HCT116 (cell line): ENCODE results near the gene PCNX1. TPM values are rescaled to one million over a fixed set of nuclear protein-coding genes. Genes with fewer than 3 reads are reported as not detected.

ENCODE experiments used
- ATAC-seq: fragments of 200-7000 bp; cut with Tn5 transposase; 2 replicates; pipeline ENCODE4 v1.9.1; 2020; ENCODE audit warnings: mild to moderate bottlenecking, moderate library complexity
- BruUV-seq: library from RNA; stranded (reverse); fragments of 400-500 nt; replicated peaks from 2 replicates; lab custom pipeline; 2021; lab: Mats Ljungman, UMichigan
- CTCF ChIA-PET: fragments of 300-600 bp; sonication (Branson Sonifier 250); formaldehyde crosslinking; loops from one replicate; lab custom pipeline; 2021; ENCODE audit warnings: antibody characterized with exemption; lab: Charles Lee
- POLR2A ChIA-PET: fragments of 300-600, 350-600 bp; sonication (Branson Sonifier 250); formaldehyde crosslinking; loops from one replicate; lab custom pipeline; 2021; ENCODE audit warnings: antibody characterized with exemption; lab: Charles Lee
- RAD21 ChIA-PET, 2 experiments: fragments of 300-600 bp; sonication (Branson Sonifier 250); formaldehyde crosslinking; loops; one replicate each; lab custom pipeline; 2023; ENCODE audit warnings: low total read pairs in 2 of 2; ENCODE audit not compliant: uncharacterized antibody in 2 of 2, unreplicated experiment in 2 of 2, low non-redundant PET in 1 of 2; lab: Charles Lee
- DNase-seq: peaks from one replicate; pipeline ENCODE4 v3.0.0-alpha.2; 2010; ENCODE audit warnings: low read depth, low spot score
- H2AFZ ChIP-seq: fragments of 200-600 bp; shearing (Covaris generic), sonication (generic); 2 replicates; pipeline ENCODE4 v1.6.1; 2017; ENCODE audit warnings: low read depth, mixed run types, mixed read lengths, antibody characterized with exemption, low read length; ENCODE audit not compliant: poor library complexity, severe bottlenecking
- H3K27ac ChIP-seq: 2 replicates; pipeline ENCODE4 v1.5.1; 2012; ENCODE audit warnings: low read depth, low read length
- H3K27me3 ChIP-seq: fragments of 200-600 bp; sonication (generic); 2 replicates; pipeline ENCODE4 v1.6.1; 2016; ENCODE audit warnings: mixed run types, low read length, mixed read lengths; ENCODE audit not compliant: insufficient read depth
- H3K36me3 ChIP-seq, 2 experiments: fragments of 200-500 bp in 1 of 2; fragments of 200-600 bp in 1 of 2; sonication (Bioruptor generic) in 1 of 2; sonication (generic) in 1 of 2; 2 replicates each; pipeline versions ENCODE4 v1.5.1 to v1.6.1; 2014 to 2016; ENCODE audit warnings: low read length in 2 of 2, inconsistent platforms in 1 of 2, mixed read lengths in 1 of 2, mixed run types in 1 of 2; ENCODE audit not compliant: insufficient read depth in 2 of 2, control insufficient read depth in 1 of 2
- H3K4me1 ChIP-seq, 2 experiments: fragments of 200-600 bp in 1 of 2; sonication (generic) in 1 of 2; 2 replicates each; pipeline versions ENCODE4 v1.5.1 to v1.6.1; 2012 to 2017; ENCODE audit warnings: low read length in 2 of 2, inconsistent platforms in 1 of 2, mild to moderate bottlenecking in 1 of 2, mixed read lengths in 1 of 2, mixed run types in 1 of 2, moderate library complexity in 1 of 2; ENCODE audit not compliant: insufficient read depth in 2 of 2, control insufficient read depth in 1 of 2
- H3K4me2 ChIP-seq: fragments of 200-600 bp; sonication (generic); 2 replicates; pipeline ENCODE4 v1.6.1; 2017; ENCODE audit warnings: mixed run types, low read length, mixed read lengths
- H3K4me3 ChIP-seq, 2 experiments: fragments of 200-600 bp in 1 of 2; sonication (generic) in 1 of 2; replicated peaks in 1 of 2; 2 replicates each; pipeline ENCODE4 v1.5.1; 2011 to 2016; ENCODE audit warnings: low read length in 2 of 2, control low read depth in 1 of 2, low read depth in 1 of 2, mild to moderate bottlenecking in 1 of 2, mixed read lengths in 1 of 2, mixed run types in 1 of 2
- H3K79me2 ChIP-seq: fragments of 200-600 bp; sonication (generic); 2 replicates; pipeline ENCODE4 v1.6.1; 2017; ENCODE audit warnings: mild to moderate bottlenecking, mixed run types, low read length, moderate library complexity, mixed read lengths; ENCODE audit not compliant: insufficient read depth
- H3K9ac ChIP-seq: fragments of 200-600 bp; sonication (generic); 2 replicates; pipeline ENCODE4 v1.6.1; 2016; ENCODE audit warnings: low read length, mixed read lengths
- H3K9me2 ChIP-seq: fragments of 200-600 bp; sonication (generic), shearing (Covaris generic); 2 replicates; pipeline ENCODE4 v1.6.1; 2017; ENCODE audit warnings: mixed run types, mild to moderate bottlenecking, moderate library complexity; ENCODE audit not compliant: insufficient read depth
- H3K9me3 ChIP-seq, 2 experiments: fragments of 200-500 bp in 1 of 2; fragments of 200-600 bp in 1 of 2; sonication (Bioruptor generic) in 1 of 2; sonication (generic) in 1 of 2; 2 replicates each; pipeline ENCODE4 v1.6.1; 2014 to 2017; ENCODE audit warnings: low read length in 2 of 2, mixed read lengths in 2 of 2, inconsistent platforms in 1 of 2, low read depth in 1 of 2, mild to moderate bottlenecking in 1 of 2, mixed run types in 1 of 2, moderate library complexity in 1 of 2; ENCODE audit not compliant: control insufficient read depth in 1 of 2, insufficient read depth in 1 of 2
- H4K20me1 ChIP-seq: fragments of 200-600 bp; sonication (generic), shearing (Covaris generic); 2 replicates; pipeline ENCODE4 v1.6.1; 2017; ENCODE audit warnings: mixed run types, mild to moderate bottlenecking, moderate library complexity; ENCODE audit not compliant: insufficient read depth
- ATF3 ChIP-seq: IDR thresholded peaks from 2 replicates; pipeline ENCODE4 v1.6.1; 2012
- CBX3 ChIP-seq: IDR thresholded peaks from 2 replicates; pipeline ENCODE4 v1.6.1; 2012; ENCODE audit warnings: low read depth
- CEBPB ChIP-seq: IDR thresholded peaks from 2 replicates; pipeline ENCODE4 v1.6.1; 2012; ENCODE audit warnings: low read depth
- EGR1 ChIP-seq: IDR thresholded peaks from 2 replicates; pipeline ENCODE4 v1.6.1; 2012; ENCODE audit warnings: low read depth
- FOSL1 ChIP-seq: IDR thresholded peaks from 2 replicates; pipeline ENCODE4 v1.6.1; 2012; ENCODE audit warnings: low read depth
- JUND ChIP-seq: IDR thresholded peaks from 2 replicates; pipeline ENCODE4 v1.6.1; 2012
- MAX ChIP-seq: IDR thresholded peaks from 2 replicates; pipeline ENCODE4 v1.6.1; 2012
- POLR2A ChIP-seq: IDR thresholded peaks from 2 replicates; pipeline ENCODE4 v1.7.0; 2011; ENCODE audit warnings: borderline replicate concordance; ENCODE audit not compliant: insufficient read depth, insufficient read length; ENCODE audit errors: extremely low read depth
- RAD21 ChIP-seq: IDR thresholded peaks from 2 replicates; pipeline ENCODE4 v1.6.1; 2012; ENCODE audit warnings: low read depth, mild to moderate bottlenecking
- SIN3A ChIP-seq: IDR thresholded peaks from 2 replicates; pipeline ENCODE4 v1.6.1; 2012; ENCODE audit warnings: low read depth
- SP1 ChIP-seq: IDR thresholded peaks from 2 replicates; pipeline ENCODE4 v1.6.1; 2012; ENCODE audit warnings: low read depth
- TCF7L2 ChIP-seq: IDR thresholded peaks from 2 replicates; pipeline ENCODE4 v1.7.0; 2011; ENCODE audit warnings: borderline replicate concordance, inconsistent platforms; ENCODE audit not compliant: insufficient read depth, insufficient read length; ENCODE audit errors: extremely low read depth
- YY1 ChIP-seq: IDR thresholded peaks from 2 replicates; pipeline ENCODE4 v1.6.1; 2011; ENCODE audit warnings: low read length, low read depth, moderate library complexity, mild to moderate bottlenecking; ENCODE audit not compliant: insufficient replicate concordance; ENCODE audit errors: extremely low read depth
- ZBTB33 ChIP-seq: IDR thresholded peaks from 2 replicates; pipeline ENCODE4 v1.6.1; 2011; ENCODE audit warnings: mild to moderate bottlenecking, low read length, moderate library complexity; ENCODE audit not compliant: insufficient replicate concordance; ENCODE audit errors: extremely low read depth
- ZFX ChIP-seq: fragments of 450-650 bp; IDR thresholded peaks from 2 replicates; pipeline ENCODE4 v1.6.1; 2017
- ZNF274 ChIP-seq: fragments of 200-500 bp; sonication (Bioruptor generic); IDR thresholded peaks from 2 replicates; pipeline ENCODE4 v1.6.1; 2014; ENCODE audit warnings: mild to moderate bottlenecking, low read depth, low read length, inconsistent platforms
- intact Hi-C: fragments of 100-400 bp; cut with micrococcal nuclease; formaldehyde crosslinking; loops from 2 replicates; pipeline ENCODE4 v1.10.0; 2022
- total RNA-seq: library from RNA; stranded (reverse); gene quantifications from one replicate; pipeline ENCODE4 v1.2.1, GENCODE V29; 2021; ENCODE audit not compliant: unreplicated experiment
- TF ChIP-seq, protein P1 (sequence below): IDR thresholded peaks from 2 replicates; pipeline ENCODE4 v1.6.1; 2012; ENCODE audit warnings: low read depth

PCNX1 gene
- total RNA-seq, 1 experiment from 2014 or later = 52.2 TPM

- Histone ChIP-seq H3K79me2 (no peaks in the 10 kb centered on the region), H3K4me1 (no peaks in the 10 kb centered on the region), H3K9me3 (no peaks in the 10 kb centered on the region; a peak in 1 of 4 replicates), H3K9me2 (no peaks in the 10 kb centered on the region), H4K20me1 (no peaks in the 10 kb centered on the region), H3K9ac (no peak overlapping the region), H3K27me3 (no peaks in the 10 kb centered on the region), H3K27ac (no peak overlapping the region), H3K36me3 (no peaks in the 10 kb centered on the region), H2AFZ (no peak overlapping the region), H3K4me3 (no peak overlapping the region), H3K4me2 (no peak overlapping the region)
- ATAC-seq (no peak), DNase-seq (no peak)
- ChIA-PET POLR2A (interaction anchor here (1.3 kb wide), 1 partner anchor 12 kb away, joined by 3 read pairs; the partner anchor contains the start of gene PCNX1), RAD21 (no interaction called here), CTCF (no interaction called here)
- BruUV-seq = no TSS peak
- TF ChIP-seq FOSL1 = no peak
- no peak for TF ChIP-seq ZFX
- TF ChIP-seq TCF7L2 = no peak
- TF ChIP-seq POLR2A = no peak
- TF ChIP-seq EGR1 = no peak
- no peak for TF ChIP-seq JUND
- TF ChIP-seq, protein P1, sequence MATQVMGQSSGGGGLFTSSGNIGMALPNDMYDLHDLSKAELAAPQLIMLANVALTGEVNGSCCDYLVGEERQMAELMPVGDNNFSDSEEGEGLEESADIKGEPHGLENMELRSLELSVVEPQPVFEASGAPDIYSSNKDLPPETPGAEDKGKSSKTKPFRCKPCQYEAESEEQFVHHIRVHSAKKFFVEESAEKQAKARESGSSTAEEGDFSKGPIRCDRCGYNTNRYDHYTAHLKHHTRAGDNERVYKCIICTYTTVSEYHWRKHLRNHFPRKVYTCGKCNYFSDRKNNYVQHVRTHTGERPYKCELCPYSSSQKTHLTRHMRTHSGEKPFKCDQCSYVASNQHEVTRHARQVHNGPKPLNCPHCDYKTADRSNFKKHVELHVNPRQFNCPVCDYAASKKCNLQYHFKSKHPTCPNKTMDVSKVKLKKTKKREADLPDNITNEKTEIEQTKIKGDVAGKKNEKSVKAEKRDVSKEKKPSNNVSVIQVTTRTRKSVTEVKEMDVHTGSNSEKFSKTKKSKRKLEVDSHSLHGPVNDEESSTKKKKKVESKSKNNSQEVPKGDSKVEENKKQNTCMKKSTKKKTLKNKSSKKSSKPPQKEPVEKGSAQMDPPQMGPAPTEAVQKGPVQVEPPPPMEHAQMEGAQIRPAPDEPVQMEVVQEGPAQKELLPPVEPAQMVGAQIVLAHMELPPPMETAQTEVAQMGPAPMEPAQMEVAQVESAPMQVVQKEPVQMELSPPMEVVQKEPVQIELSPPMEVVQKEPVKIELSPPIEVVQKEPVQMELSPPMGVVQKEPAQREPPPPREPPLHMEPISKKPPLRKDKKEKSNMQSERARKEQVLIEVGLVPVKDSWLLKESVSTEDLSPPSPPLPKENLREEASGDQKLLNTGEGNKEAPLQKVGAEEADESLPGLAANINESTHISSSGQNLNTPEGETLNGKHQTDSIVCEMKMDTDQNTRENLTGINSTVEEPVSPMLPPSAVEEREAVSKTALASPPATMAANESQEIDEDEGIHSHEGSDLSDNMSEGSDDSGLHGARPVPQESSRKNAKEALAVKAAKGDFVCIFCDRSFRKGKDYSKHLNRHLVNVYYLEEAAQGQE = no peak
- TF ChIP-seq ATF3 = no peak
- no peak for TF ChIP-seq SIN3A
- no peak for TF ChIP-seq YY1
- no peak for TF ChIP-seq ZNF274
- TF ChIP-seq RAD21 = no peak
- TF ChIP-seq CBX3 = no peak
- no peak for TF ChIP-seq CEBPB
- no peak for TF ChIP-seq ZBTB33
- no peak for TF ChIP-seq SP1
- TF ChIP-seq MAX = no peak
- intact Hi-C loops = no loop called here
Observed at GRCh38 chr14:70894868-70895267, 12.4 kb upstream of the PCNX1 start.
